ENCODE measurements around the gene AMACR.
"Not testable (repeated sequence)": the region's sequence is repeated elsewhere in the genome, so short reads cannot be mapped to it uniquely, and the experiment has no call there.

AMACR gene

GRCh38 chr5:33964132-33964700 is 43.6 kb downstream of the AMACR start:
- DNase-seq = no peak

DNA sequence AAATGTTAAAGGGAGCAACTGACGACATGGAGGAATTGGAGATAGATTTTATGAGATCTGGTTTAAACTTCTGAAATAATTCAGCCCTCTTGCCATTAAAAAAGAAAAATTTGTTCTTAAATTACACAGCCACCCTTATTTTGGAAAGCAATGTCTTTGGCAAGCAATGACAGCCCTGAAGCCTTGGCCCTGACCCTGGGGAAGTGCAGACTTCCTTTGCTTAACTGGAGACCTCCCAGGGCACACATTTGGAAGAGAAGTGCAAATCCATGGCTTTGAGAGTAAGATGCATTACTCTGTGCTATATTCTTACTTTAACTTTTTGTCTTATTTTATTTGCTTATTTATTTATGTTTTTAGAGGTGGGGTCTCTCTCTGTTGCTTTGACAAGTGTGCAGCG is 49.7 kb downstream of the AMACR start:
- no peak for DNase-seq

DNA sequence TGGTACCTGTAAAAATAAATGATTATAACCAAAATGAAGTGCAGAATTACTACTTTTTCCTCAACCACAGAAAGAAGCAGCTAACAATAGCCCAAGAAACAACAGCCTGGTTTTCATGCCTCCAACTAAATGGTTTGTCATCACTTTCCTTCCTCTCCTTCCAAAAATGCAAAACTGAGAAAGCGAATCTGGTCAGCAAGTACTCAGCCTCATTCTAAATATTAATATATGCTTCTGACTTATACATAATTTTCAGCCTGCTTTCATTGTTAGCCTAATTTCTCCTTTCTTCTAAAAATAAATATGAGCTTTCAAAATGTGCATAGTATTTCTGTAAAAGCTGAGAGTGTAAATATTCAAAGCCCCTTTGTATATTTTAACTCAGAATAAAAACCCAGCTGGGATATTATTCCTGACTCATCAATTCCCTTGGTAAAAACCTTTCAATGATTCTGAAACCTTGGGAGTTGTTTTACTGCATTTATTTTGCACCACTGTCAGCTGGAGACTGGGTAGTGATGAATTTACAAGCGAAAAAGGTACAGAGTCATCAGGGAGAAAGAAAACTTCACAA is 50.2 kb downstream of the AMACR start:
- DNase-seq = no peak

DNA sequence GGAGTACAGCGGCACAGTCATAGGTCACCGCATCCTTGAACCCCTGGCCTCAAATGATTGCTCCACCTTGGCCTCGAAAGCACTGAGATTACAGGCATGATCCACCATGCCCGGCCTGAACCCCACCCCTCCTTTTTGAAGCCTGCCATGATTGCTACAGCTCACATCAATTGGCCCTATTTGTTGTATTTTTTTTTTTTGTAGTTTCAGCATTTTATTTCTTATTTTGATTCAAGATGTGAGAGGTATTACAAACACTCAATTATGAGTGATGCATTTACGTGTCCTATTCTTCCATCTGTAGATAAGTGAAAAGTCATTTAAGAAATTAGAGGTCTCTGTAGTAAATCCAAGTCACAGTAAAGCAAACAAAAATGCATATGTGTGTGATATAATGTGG is 55.7 kb downstream of the AMACR start:
- DNase-seq = not testable (repeated sequence)

DNA sequence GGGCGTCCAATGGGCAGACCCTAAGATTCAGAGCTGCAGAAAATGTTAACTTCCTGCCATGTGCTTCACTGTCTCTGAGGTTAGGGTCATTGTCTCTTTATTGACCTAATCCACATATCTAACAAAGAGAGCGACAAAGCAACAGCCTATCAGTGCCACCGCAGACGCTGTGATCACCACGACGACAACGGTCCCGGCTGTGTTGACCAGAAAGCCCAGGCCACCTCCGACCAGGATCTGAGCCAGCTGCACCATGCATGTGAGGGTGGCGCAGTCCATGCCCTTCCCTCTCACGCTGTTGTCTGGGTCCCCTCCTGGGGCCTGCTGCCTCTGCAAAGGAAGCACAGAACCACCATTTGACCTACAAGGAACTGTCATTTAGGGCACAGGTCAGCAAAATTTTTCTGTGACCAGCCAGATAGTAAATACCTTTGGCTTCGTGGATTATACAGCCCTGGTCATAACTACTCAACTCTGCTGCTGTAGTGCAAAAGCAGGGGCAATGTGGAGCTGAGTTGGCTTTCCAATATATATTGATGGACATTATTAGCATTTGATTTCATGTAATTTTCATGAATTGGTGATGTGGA is 63.2 kb downstream of the AMACR start:
- DNase-seq = no peak

DNA sequence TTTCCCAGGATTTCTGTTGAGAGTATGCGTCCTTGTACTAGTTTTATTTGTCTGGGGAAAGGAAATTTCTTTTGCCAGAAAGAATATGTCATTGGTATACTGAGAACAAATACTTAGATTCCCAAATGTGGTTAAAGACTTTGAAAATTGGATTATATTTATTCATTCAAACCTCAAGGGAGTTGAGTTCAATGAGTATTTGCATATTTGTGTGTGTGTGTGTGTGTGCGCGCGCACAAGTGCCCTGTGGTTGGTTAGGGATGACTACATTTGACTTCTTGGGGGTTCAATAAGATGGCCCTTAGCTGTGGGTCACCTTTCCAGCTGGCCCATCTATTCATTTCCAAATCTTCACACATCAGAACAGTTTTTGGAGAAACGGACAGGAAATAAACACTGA is 66.8 kb downstream of the AMACR start:
- no peak for DNase-seq

DNA sequence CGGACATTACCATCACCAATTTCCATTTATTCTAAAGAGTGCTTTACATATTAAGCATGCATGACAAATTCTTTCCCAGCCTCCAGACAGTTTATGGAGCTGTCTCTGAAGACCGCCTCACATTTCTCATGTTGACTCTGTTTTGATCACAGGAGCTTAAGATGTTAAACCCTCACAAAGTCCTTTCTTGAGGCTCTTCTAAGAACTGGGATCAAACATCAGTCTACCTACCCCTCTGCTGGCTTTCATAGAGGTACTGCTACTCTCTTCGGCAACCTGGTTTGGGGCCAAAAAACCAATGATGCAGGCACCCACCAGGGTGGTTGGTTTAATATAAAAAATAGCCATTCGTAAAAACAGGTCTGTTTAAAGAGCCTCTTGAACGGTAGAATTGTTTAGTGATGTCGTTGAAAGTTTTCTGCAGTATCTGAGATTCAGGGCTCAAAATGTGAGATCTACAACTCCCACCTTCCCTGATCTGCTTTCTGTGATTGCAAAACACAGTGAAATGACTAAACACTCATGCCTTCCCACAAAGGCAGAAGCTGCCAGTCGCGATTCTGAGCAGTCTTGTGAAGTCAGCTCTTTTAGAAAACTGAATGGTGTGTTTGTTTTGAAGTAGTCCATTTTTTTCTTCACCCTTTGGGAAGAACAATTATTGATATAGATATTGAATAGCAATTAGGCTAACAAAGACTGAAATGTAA is 68.1 kb downstream of the AMACR start:
- DNase-seq = no peak

DNA sequence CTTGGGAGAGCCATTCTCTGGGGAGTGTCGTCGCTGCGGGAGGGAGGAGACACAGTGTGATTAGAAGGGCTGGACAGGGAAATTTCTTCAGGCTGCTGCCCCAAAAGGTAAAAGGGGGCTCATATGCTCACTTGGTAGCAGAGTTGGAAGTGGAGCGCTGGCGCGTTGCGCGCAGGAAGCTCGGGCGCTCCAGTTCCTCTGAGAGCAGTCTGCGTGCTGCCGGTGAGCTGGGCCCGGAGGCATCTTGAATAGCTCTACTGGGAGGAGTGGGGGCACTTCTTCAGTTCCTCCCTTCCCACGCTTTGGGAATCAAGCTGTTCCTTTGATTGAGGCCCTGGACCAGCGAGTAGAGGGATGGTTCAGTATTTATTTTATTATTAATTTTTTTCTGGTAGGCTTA is 69.0 kb downstream of the AMACR start:
- no peak for DNase-seq

DNA sequence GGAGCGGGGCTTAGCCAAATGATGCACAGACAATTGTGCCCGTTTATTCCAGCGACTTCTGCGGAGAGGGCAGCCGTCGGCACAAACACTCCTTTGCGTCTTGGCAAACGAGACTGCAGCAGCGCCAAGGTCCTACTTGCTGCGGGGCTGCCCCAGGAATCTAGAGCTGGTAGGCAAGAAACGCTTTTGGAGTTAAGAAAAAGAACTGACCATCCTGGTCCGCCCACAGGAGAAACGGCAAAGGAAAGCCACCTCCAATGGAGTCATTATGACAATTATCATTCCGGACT is 69.4 kb downstream of the AMACR start:
- no peak for DNase-seq

GRCh38 chr5:33937707-33938506 is 69.9 kb downstream of the AMACR start:
- no peak for DNase-seq

GRCh38 chr5:33937017-33937706 is 70.7 kb downstream of the AMACR start:
- no peak for DNase-seq

DNA sequence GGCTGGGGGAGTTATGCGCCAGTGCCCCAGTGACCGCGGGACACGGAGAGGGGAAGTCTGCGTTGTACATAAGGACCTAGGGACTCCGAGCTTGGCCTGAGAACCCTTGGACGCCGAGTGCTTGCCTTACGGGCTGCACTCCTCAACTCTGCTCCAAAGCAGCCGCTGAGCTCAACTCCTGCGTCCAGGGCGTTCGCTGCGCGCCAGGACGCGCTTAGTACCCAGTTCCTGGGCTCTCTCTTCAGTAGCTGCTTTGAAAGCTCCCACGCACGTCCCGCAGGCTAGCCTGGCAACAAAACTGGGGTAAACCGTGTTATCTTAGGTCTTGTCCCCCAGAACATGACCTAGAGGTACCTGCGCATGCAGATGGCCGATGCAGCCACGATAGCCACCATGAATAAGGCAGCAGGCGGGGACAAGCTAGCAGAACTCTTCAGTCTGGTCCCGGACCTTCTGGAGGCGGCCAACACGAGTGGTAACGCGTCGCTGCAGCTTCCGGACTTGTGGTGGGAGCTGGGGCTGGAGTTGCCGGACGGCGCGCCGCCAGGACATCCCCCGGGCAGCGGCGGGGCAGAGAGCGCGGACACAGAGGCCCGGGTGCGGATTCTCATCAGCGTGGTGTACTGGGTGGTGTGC is 71.4 kb downstream of the AMACR start, which contains the start of gene RXFP3:
Gene RXFP3, plus strand, starts transcription at position 6 of the 636 bp plus-strand sequence. Its CDS starts 355 bp downstream, at position 361.
- no peak for DNase-seq
